Subcutaneous preadipocyte (primary cell): ENCODE results near the gene TAMM41. TPM values are rescaled to one million over a fixed set of nuclear protein-coding genes. Genes with fewer than 3 reads are reported as not detected.

Experiments used
- small RNA-seq: library from RNA; depleted of rRNA; stranded (forward); fragments of <200 nt; gene quantifications from one replicate; pipeline ENCODE3, GENCODE V24; 2012
- total RNA-seq: library from RNA; depleted of rRNA; stranded (reverse); fragments of >200 nt; gene quantifications from 2 replicates; pipeline ENCODE4 v1.2.3, GENCODE V29; 2012

The TAMM41 gene
- 9.9 and 14.9 TPM in 2 replicates for total RNA-seq

GRCh38 chr3:11846281-11847266 lies at the start of gene TAMM41:
Gene TAMM41 (minus strand): TSS chr3:11846885. CDS start chr3:11846636, 249 bp downstream.

Small RNAs within 50 kb of the gene (small RNA-seq; reads per million reads assigned to genes)
- not detected for gene CYCSP12

Other genes with a start within 250 kb of the TAMM41 start
- 27.9 and 33.6 TPM in 2 replicates for gene VGLL4, start 203.0 kb downstream of the TAMM41 start, total RNA-seq
- gene SYN2, start 157.5 kb upstream of the TAMM41 start, total RNA-seq = 0.39 and 0.73 TPM in 2 replicates